Hematopoietic multipotent progenitor cell (in vitro differentiated cells): ENCODE data around the gene PUS10. TPM values are rescaled to one million over a fixed set of nuclear protein-coding genes. Genes with fewer than 3 reads are reported as not detected.
"Not testable (repeated sequence)": the region's sequence is repeated elsewhere in the genome, so short reads cannot be mapped to it uniquely, and the experiment has no call there.

Experiments
- DNase-seq, 3 donors: peaks; one replicate each; pipeline ENCODE4 v3.0.0-alpha.2; 2011 to 2015; ENCODE audit warnings: low read depth in 2 of 3, low spot score in 2 of 3
- total RNA-seq: library from RNA; depleted of rRNA; stranded (reverse); fragments of >200 nt; gene quantifications from one replicate; pipeline ENCODE4 v1.2.3, GENCODE V29; 2012

The PUS10 gene
- total RNA-seq, 1 donor = 5.7 TPM

- no peak for DNase-seq
These were observed 3.3 kb downstream of the PUS10 start for GRCh38 chr2:61014763-61015162.

- DNase-seq = no peak
These were observed 4.7 kb downstream of the PUS10 start for GRCh38 chr2:61013382-61013781.

GRCh38 chr2:61012303-61012702, 5.8 kb downstream of the PUS10 start:
- DNase-seq = not testable (repeated sequence)

- no peak for DNase-seq
These were observed 6.4 kb downstream of the PUS10 start for GRCh38 chr2:61011678-61012077.

GRCh38 chr2:61009355-61009754, 8.7 kb downstream of the PUS10 start:
- no peak for DNase-seq

- DNase-seq = no peak
These were observed 11.5 kb downstream of the PUS10 start for GRCh38 chr2:61006486-61007105.

- DNase-seq = no peak
These were observed 12.3 kb downstream of the PUS10 start for GRCh38 chr2:61005736-61006135.

GRCh38 chr2:60998628-60999545, 19.2 kb downstream of the PUS10 start:
- DNase-seq = peak; percentile 19 to 74 (median 46)

- DNase-seq = no peak
These were observed 23.9 kb downstream of the PUS10 start for GRCh38 chr2:60994131-60994530.

- DNase-seq = peak in 2 of 3 donors; percentile 25 to 57
These were observed 25.1 kb downstream of the PUS10 start for GRCh38 chr2:60992985-60993392.

GRCh38 chr2:60991644-60992043, 26.4 kb downstream of the PUS10 start:
- no peak for DNase-seq

GRCh38 chr2:60989259-60989658, 28.8 kb downstream of the PUS10 start:
- no peak for DNase-seq

GRCh38 chr2:60987656-60988055, 30.4 kb downstream of the PUS10 start:
- not testable (repeated sequence) for DNase-seq

- DNase-seq = no peak
These were observed 31.0 kb downstream of the PUS10 start for GRCh38 chr2:60987041-60987440.

- peak in 2 of 3 donors; percentile 13 to 37 for DNase-seq
These were observed 33.3 kb downstream of the PUS10 start for GRCh38 chr2:60984720-60985119.

GRCh38 chr2:60982066-60982465, 36.0 kb downstream of the PUS10 start:
- not testable (repeated sequence) for DNase-seq

GRCh38 chr2:60980071-60980815, 37.8 kb downstream of the PUS10 start:
- no peak for DNase-seq

GRCh38 chr2:60979231-60979630, 38.8 kb downstream of the PUS10 start:
- no peak for DNase-seq

- DNase-seq = no peak
These were observed 40.5 kb downstream of the PUS10 start for GRCh38 chr2:60977562-60977895.

GRCh38 chr2:60976875-60977561, 41.0 kb downstream of the PUS10 start:
- DNase-seq = no peak
